Chondrocyte (in vitro differentiated cells): ENCODE measurements around the gene TRAK1. TPM values are rescaled to one million over a fixed set of nuclear protein-coding genes. Genes with fewer than 3 reads are reported as not detected.

Experiments used
- DNase-seq: peaks from one replicate; pipeline ENCODE4 v3.0.0; 2021; ENCODE audit warnings: mixed read lengths, low spot score
- H3K27ac Mint-ChIP-seq: one replicate; pipeline ENCODE4 v1.8.0; 2021; ENCODE audit warnings: mild to moderate bottlenecking, moderate library complexity, mixed read lengths; ENCODE audit not compliant: unreplicated experiment
- H3K27me3 Mint-ChIP-seq: 2 replicates; pipeline ENCODE4 v1.8.0; 2021; ENCODE audit warnings: low read depth, mixed read lengths
- H3K36me3 Mint-ChIP-seq: 2 replicates; pipeline ENCODE4 v1.8.0; 2021; ENCODE audit warnings: low read depth, mixed read lengths
- H3K4me1 Mint-ChIP-seq: 2 replicates; pipeline ENCODE4 v1.8.0; 2021; ENCODE audit warnings: low read depth, mild to moderate bottlenecking, mixed read lengths
- H3K4me3 Mint-ChIP-seq: one replicate; pipeline ENCODE4 v1.8.0; 2021; ENCODE audit warnings: mild to moderate bottlenecking, moderate library complexity, mixed read lengths; ENCODE audit not compliant: unreplicated experiment
- H3K9me3 Mint-ChIP-seq: 2 replicates; pipeline ENCODE4 v1.8.0; 2021; ENCODE audit warnings: low read depth, mixed read lengths
- CTCF ChIP-seq: fragments of 200-600 bp; sonication (generic); IDR thresholded peaks from 2 replicates; pipeline ENCODE4 v1.5.0; 2021; ENCODE audit warnings: antibody characterized with exemption, mild to moderate bottlenecking, moderate library complexity
- total RNA-seq: library from RNA; stranded (reverse); gene quantifications from 3 replicates; pipeline ENCODE4 v1.2.1, GENCODE V29; 2021

Gene TRAK1
- total RNA-seq, 1 donor from 2014 or later, result 53.7 TPM

GRCh38 chr3:42177801-42178150 is 86.6 kb downstream of the TRAK1 start:
- Mint-ChIP-seq H3K9me3 (no peaks in the 10 kb centered on the region), H3K36me3 (no peaks in the 10 kb centered on the region), H3K27ac (peak overlapping the region; percentile 54), H3K27me3 (no peaks in the 10 kb centered on the region), H3K4me3 (no peak overlapping the region), H3K4me1 (peaks cover 11% of the 10 kb centered on the region)
- TF ChIP-seq CTCF, result no peak
- no peak for DNase-seq

GRCh38 chr3:42179110-42179725 is 88.1 kb downstream of the TRAK1 start:
- H3K27ac Mint-ChIP-seq, result peak overlapping the region; percentile 87
- peaks cover 20% of the 10 kb centered on the region for H3K4me1 Mint-ChIP-seq
- no peaks in the 10 kb centered on the region for H3K27me3 Mint-ChIP-seq
- no peaks in the 10 kb centered on the region for H3K36me3 Mint-ChIP-seq
- no peak overlapping the region for H3K4me3 Mint-ChIP-seq
- no peak for DNase-seq
- TF ChIP-seq CTCF, result no peak
- H3K9me3 Mint-ChIP-seq, result no peaks in the 10 kb centered on the region

- DNase-seq, result no peak
- no peak overlapping the region for H3K27ac Mint-ChIP-seq
- no peaks in the 10 kb centered on the region for H3K27me3 Mint-ChIP-seq
- no peak for TF ChIP-seq CTCF
- H3K4me3 Mint-ChIP-seq, result no peak overlapping the region
- H3K9me3 Mint-ChIP-seq, result no peaks in the 10 kb centered on the region
- peaks cover 34% of the 10 kb centered on the region for H3K4me1 Mint-ChIP-seq
- peaks cover 3% of the 10 kb centered on the region for H3K36me3 Mint-ChIP-seq
These were observed 89.7 kb downstream of the TRAK1 start for GRCh38 chr3:42180901-42181300.

- TF ChIP-seq CTCF, result no peak
- Mint-ChIP-seq H3K4me1 (peaks cover 34% of the 10 kb centered on the region), H3K36me3 (peaks cover 7% of the 10 kb centered on the region), H3K27ac (no peak overlapping the region), H3K9me3 (no peaks in the 10 kb centered on the region), H3K27me3 (no peaks in the 10 kb centered on the region), H3K4me3 (no peak overlapping the region)
- no peak for DNase-seq
These were observed 91.4 kb downstream of the TRAK1 start for GRCh38 chr3:42182555-42182954.

GRCh38 chr3:42183991-42184632 is 93.0 kb downstream of the TRAK1 start:
- DNase-seq, result no peak
- H3K9me3 Mint-ChIP-seq, result no peaks in the 10 kb centered on the region
- H3K27ac Mint-ChIP-seq, result peak overlapping the region; percentile 82
- peaks cover 30% of the 10 kb centered on the region for H3K4me1 Mint-ChIP-seq
- H3K4me3 Mint-ChIP-seq, result no peak overlapping the region
- no peaks in the 10 kb centered on the region for H3K27me3 Mint-ChIP-seq
- H3K36me3 Mint-ChIP-seq, result peaks cover 13% of the 10 kb centered on the region
- peak; percentile 53 for TF ChIP-seq CTCF
